ENCODE measurements around the gene SORCS1. TPM values are rescaled to one million over a fixed set of nuclear protein-coding genes. Genes with fewer than 3 reads are reported as not detected.

SORCS1 gene
- total RNA-seq, 1 experiment from 2014 or later, result not detected

GRCh38 chr10:106765241-106765754 is 399.2 kb downstream of the SORCS1 start:
- H3K79me2 ChIP-seq (ENCODE audit: insufficient read depth, low read length), result no peaks in the 10 kb centered on the region
- H3K9ac ChIP-seq (ENCODE audit: low read length), result no peak overlapping the region
- no TSS peak for BruUV-seq (replicated peaks)
- H3K4me2 ChIP-seq (ENCODE audit: low read length), result no peak overlapping the region
- ChIA-PET POLR2A (no interaction called here), CTCF (no interaction called here), RAD21 (ENCODE audit: low non-redundant PET in 1 of 2, low total read pairs in 2 of 2, uncharacterized antibody in 2 of 2, unreplicated experiment in 2 of 2) (no interaction called here)
- H3K27ac ChIP-seq (ENCODE audit: low read depth, low read length), result no peak overlapping the region
- H4K20me1 ChIP-seq (ENCODE audit: insufficient read depth), result no peaks in the 10 kb centered on the region
- H3K4me3 ChIP-seq (replicated peaks in 1 of 2; ENCODE audit: low read depth in 1 of 2, low read length in 2 of 2), result no peak overlapping the region
- H2AFZ ChIP-seq (ENCODE audit: low read depth, low read length, poor library complexity, severe bottlenecking), result no peak overlapping the region
- no peaks in the 10 kb centered on the region for H3K9me2 ChIP-seq (ENCODE audit: insufficient read depth)
- no peaks in the 10 kb centered on the region for H3K27me3 ChIP-seq (ENCODE audit: insufficient read depth, low read length)
- ATAC-seq (no peak), DNase-seq (ENCODE audit: low read depth, low spot score) (no peak)
- no peak for TF ChIP-seq CEBPB (IDR thresholded peaks at IDR 0.05; ENCODE audit: low read depth)
- no peak for TF ChIP-seq YY1 (IDR thresholded peaks at IDR 0.05; ENCODE audit: extremely low read depth, insufficient replicate concordance, low read depth, low read length)
- TF ChIP-seq POLR2AphosphoS5 (IDR thresholded peaks at IDR 0.05; ENCODE audit: low read depth, low read length), result no peak
- no peak for TF ChIP-seq SRF (IDR thresholded peaks at IDR 0.05; ENCODE audit: low read depth)
- TF ChIP-seq EZH2 (IDR thresholded peaks at IDR 0.05), result no peak
- TF ChIP-seq POLR2A (IDR thresholded peaks at IDR 0.05; ENCODE audit: borderline replicate concordance, extremely low read depth, insufficient read depth, insufficient read length), result no peak
- TF ChIP-seq ZBTB33 (IDR thresholded peaks at IDR 0.05; ENCODE audit: extremely low read depth, insufficient replicate concordance, low read length), result no peak
- TF ChIP-seq CBX3 (IDR thresholded peaks at IDR 0.05; ENCODE audit: low read depth), result no peak
- TF ChIP-seq RAD21 (IDR thresholded peaks at IDR 0.05; ENCODE audit: low read depth), result no peak
- TF ChIP-seq ZFX (IDR thresholded peaks at IDR 0.05), result no peak
- H3K9me3 ChIP-seq (ENCODE audit: control insufficient read depth in 1 of 2, insufficient read depth in 1 of 2, low read depth in 1 of 2, low read length in 2 of 2), result peaks cover 29 to 33% of the 10 kb centered on the region in 2 experiments; a peak in 2 of 4 replicates
- H3K36me3 ChIP-seq (ENCODE audit: control insufficient read depth in 1 of 2, insufficient read depth in 2 of 2, low read length in 2 of 2), result no peaks in the 10 kb centered on the region
- intact Hi-C loops (cut with micrococcal nuclease), result no loop called here
- no peaks in the 10 kb centered on the region for H3K4me1 ChIP-seq (ENCODE audit: control insufficient read depth in 1 of 2, insufficient read depth in 2 of 2, low read length in 2 of 2)

Data from HCT116 (cell line).